Activated naive CD8-positive, alpha-beta T cell (primary cell): ENCODE measurements around the gene GRIP2.

Experiments used
- H3K27ac Mint-ChIP-seq: one replicate; pipeline ENCODE4 v1.8.0; 2021; ENCODE audit warnings: mixed read lengths
- H3K27me3 Mint-ChIP-seq: one replicate; pipeline ENCODE4 v1.8.0; 2021; ENCODE audit warnings: mixed read lengths
- H3K36me3 Mint-ChIP-seq: one replicate; pipeline ENCODE4 v1.8.0; 2021; ENCODE audit warnings: mixed read lengths
- H3K4me1 Mint-ChIP-seq: one replicate; pipeline ENCODE4 v1.8.0; 2021; ENCODE audit warnings: low read depth, mixed read lengths
- H3K4me3 Mint-ChIP-seq: one replicate; pipeline ENCODE4 v1.8.0; 2021; ENCODE audit warnings: mild to moderate bottlenecking, mixed read lengths
- H3K9me3 Mint-ChIP-seq: one replicate; pipeline ENCODE4 v1.8.0; 2021; ENCODE audit warnings: low read depth, mixed read lengths

The GRIP2 gene

GRCh38 chr3:14473411-14473891 lies 66.7 kb downstream of the GRIP2 start:
- Mint-ChIP-seq H3K27me3 (no peaks in the 10 kb centered on the region), H3K4me3 (no peak overlapping the region), H3K27ac (no peak overlapping the region), H3K9me3 (no peaks in the 10 kb centered on the region), H3K4me1 (no peaks in the 10 kb centered on the region), H3K36me3 (peaks cover 2% of the 10 kb centered on the region)

GRCh38 chr3:14472471-14473351 lies 67.4 kb downstream of the GRIP2 start:
- Mint-ChIP-seq H3K9me3 (no peaks in the 10 kb centered on the region), H3K27ac (no peak overlapping the region), H3K4me1 (no peaks in the 10 kb centered on the region), H3K27me3 (no peaks in the 10 kb centered on the region), H3K4me3 (no peak overlapping the region), H3K36me3 (peaks cover 2% of the 10 kb centered on the region)

- H3K27ac Mint-ChIP-seq, result no peak overlapping the region
- H3K27me3 Mint-ChIP-seq, result no peaks in the 10 kb centered on the region
- H3K4me1 Mint-ChIP-seq, result no peaks in the 10 kb centered on the region
- peaks cover 2% of the 10 kb centered on the region for H3K36me3 Mint-ChIP-seq
- no peak overlapping the region for H3K4me3 Mint-ChIP-seq
- H3K9me3 Mint-ChIP-seq, result no peaks in the 10 kb centered on the region
Observed at GRCh38 chr3:14471690-14472089, 68.5 kb downstream of the GRIP2 start.

- H3K27me3 Mint-ChIP-seq, result no peaks in the 10 kb centered on the region
- H3K4me3 Mint-ChIP-seq, result no peak overlapping the region
- peaks cover 2% of the 10 kb centered on the region for H3K36me3 Mint-ChIP-seq
- no peak overlapping the region for H3K27ac Mint-ChIP-seq
- no peaks in the 10 kb centered on the region for H3K4me1 Mint-ChIP-seq
- H3K9me3 Mint-ChIP-seq, result no peaks in the 10 kb centered on the region
Observed at GRCh38 chr3:14471016-14471415, 69.1 kb downstream of the GRIP2 start.

- Mint-ChIP-seq H3K36me3 (peaks cover 2% of the 10 kb centered on the region), H3K27ac (no peak overlapping the region), H3K4me3 (no peak overlapping the region), H3K4me1 (no peaks in the 10 kb centered on the region), H3K27me3 (no peaks in the 10 kb centered on the region), H3K9me3 (no peaks in the 10 kb centered on the region)
Observed at GRCh38 chr3:14470461-14470860, 69.7 kb downstream of the GRIP2 start.

- no peaks in the 10 kb centered on the region for H3K27me3 Mint-ChIP-seq
- no peaks in the 10 kb centered on the region for H3K4me1 Mint-ChIP-seq
- H3K36me3 Mint-ChIP-seq, result peaks cover 2% of the 10 kb centered on the region
- H3K27ac Mint-ChIP-seq, result no peak overlapping the region
- H3K9me3 Mint-ChIP-seq, result no peaks in the 10 kb centered on the region
- H3K4me3 Mint-ChIP-seq, result no peak overlapping the region
Observed at GRCh38 chr3:14468621-14468981, 71.5 kb downstream of the GRIP2 start.

GRCh38 chr3:14467814-14468620 lies 72.1 kb downstream of the GRIP2 start:
- no peaks in the 10 kb centered on the region for H3K36me3 Mint-ChIP-seq
- no peaks in the 10 kb centered on the region for H3K9me3 Mint-ChIP-seq
- H3K4me3 Mint-ChIP-seq, result no peak overlapping the region
- H3K27ac Mint-ChIP-seq, result peak overlapping the region; percentile 50
- H3K4me1 Mint-ChIP-seq, result no peaks in the 10 kb centered on the region
- no peaks in the 10 kb centered on the region for H3K27me3 Mint-ChIP-seq

- Mint-ChIP-seq H3K36me3 (no peaks in the 10 kb centered on the region), H3K4me1 (peaks cover 4% of the 10 kb centered on the region)
Observed at GRCh38 chr3:14466179-14466903, 73.8 kb downstream of the GRIP2 start.

GRCh38 chr3:14465425-14465824 lies 74.7 kb downstream of the GRIP2 start:
- Mint-ChIP-seq H3K27ac (no peak overlapping the region), H3K27me3 (no peaks in the 10 kb centered on the region), H3K9me3 (no peaks in the 10 kb centered on the region), H3K36me3 (no peaks in the 10 kb centered on the region), H3K4me3 (no peak overlapping the region), H3K4me1 (peaks cover 4% of the 10 kb centered on the region)

More at GRCh38 chr3:14466179-14466903, 73.8 kb downstream of the GRIP2 start:
- no peak overlapping the region for H3K4me3 Mint-ChIP-seq
- H3K27ac Mint-ChIP-seq, result no peak overlapping the region
- H3K9me3 Mint-ChIP-seq, result no peaks in the 10 kb centered on the region
- no peaks in the 10 kb centered on the region for H3K27me3 Mint-ChIP-seq

GRCh38 chr3:14464521-14464920 lies 75.6 kb downstream of the GRIP2 start:
- Mint-ChIP-seq H3K4me3 (no peak overlapping the region), H3K27ac (no peak overlapping the region), H3K27me3 (no peaks in the 10 kb centered on the region), H3K36me3 (no peaks in the 10 kb centered on the region), H3K9me3 (no peaks in the 10 kb centered on the region), H3K4me1 (peaks cover 4% of the 10 kb centered on the region)

GRCh38 chr3:14464141-14464465 lies 76.0 kb downstream of the GRIP2 start:
- Mint-ChIP-seq H3K27ac (no peak overlapping the region), H3K4me1 (peaks cover 4% of the 10 kb centered on the region), H3K36me3 (peaks cover 2% of the 10 kb centered on the region), H3K4me3 (no peak overlapping the region), H3K27me3 (no peaks in the 10 kb centered on the region), H3K9me3 (no peaks in the 10 kb centered on the region)

- Mint-ChIP-seq H3K4me3 (no peak overlapping the region), H3K9me3 (no peaks in the 10 kb centered on the region), H3K4me1 (peaks cover 4% of the 10 kb centered on the region), H3K36me3 (peaks cover 4% of the 10 kb centered on the region), H3K27ac (peak overlapping the region; percentile 22), H3K27me3 (no peaks in the 10 kb centered on the region)
Observed at GRCh38 chr3:14463330-14464140, 76.6 kb downstream of the GRIP2 start.

GRCh38 chr3:14462738-14463137 lies 77.4 kb downstream of the GRIP2 start:
- no peaks in the 10 kb centered on the region for H3K27me3 Mint-ChIP-seq
- H3K36me3 Mint-ChIP-seq, result peaks cover 4% of the 10 kb centered on the region
- H3K27ac Mint-ChIP-seq, result peak overlapping the region; percentile 41
- H3K9me3 Mint-ChIP-seq, result no peaks in the 10 kb centered on the region
- H3K4me1 Mint-ChIP-seq, result peaks cover 4% of the 10 kb centered on the region
- H3K4me3 Mint-ChIP-seq, result no peak overlapping the region

- H3K4me3 Mint-ChIP-seq, result no peak overlapping the region
- peaks cover 4% of the 10 kb centered on the region for H3K4me1 Mint-ChIP-seq
- H3K36me3 Mint-ChIP-seq, result peaks cover 4% of the 10 kb centered on the region
- H3K27ac Mint-ChIP-seq, result no peak overlapping the region
- H3K27me3 Mint-ChIP-seq, result no peaks in the 10 kb centered on the region
- H3K9me3 Mint-ChIP-seq, result no peaks in the 10 kb centered on the region
Observed at GRCh38 chr3:14461748-14462324, 78.3 kb downstream of the GRIP2 start.
